ENCODE results near the gene PRKAG2.

Gene PRKAG2

GRCh38 chr7:151694828-151695580 is 181.9 kb downstream of the PRKAG2 start:
- H3K27me3 ChIP-seq (replicated peaks) = no peaks in the 10 kb centered on the region
- no peak overlapping the region for H3K4me3 ChIP-seq (ENCODE audit: low read depth, low read length)
- DNase-seq = no peak
- TF ChIP-seq CTCF (IDR thresholded peaks at IDR 0.05; ENCODE audit: low read depth, low read length, missing control alignments) = no peak
- H3K27ac ChIP-seq = no peak overlapping the region
- H3K36me3 ChIP-seq (replicated peaks) = no peaks in the 10 kb centered on the region
- in situ Hi-C loops (cut with HindIII; ENCODE audit: low pct_ligation_motif_present, low sequenced_read_pairs) = no loop called here

- TF ChIP-seq CTCF (IDR thresholded peaks at IDR 0.05; ENCODE audit: low read depth, low read length, missing control alignments) = no peak
- in situ Hi-C loops (cut with HindIII; ENCODE audit: low pct_ligation_motif_present, low sequenced_read_pairs) = no loop called here
Observed at GRCh38 chr7:151694441-151694827, 182.5 kb downstream of the PRKAG2 start.

GRCh38 chr7:151693140-151693539 is 183.8 kb downstream of the PRKAG2 start:
- Histone ChIP-seq H3K4me3 (ENCODE audit: low read depth, low read length) (no peak overlapping the region), H3K27ac (no peak overlapping the region), H3K36me3 (replicated peaks) (no peaks in the 10 kb centered on the region), H3K27me3 (replicated peaks) (no peaks in the 10 kb centered on the region)
- in situ Hi-C loops (cut with HindIII; ENCODE audit: low pct_ligation_motif_present, low sequenced_read_pairs) = no loop called here
- no peak for TF ChIP-seq CTCF (IDR thresholded peaks at IDR 0.05; ENCODE audit: low read depth, low read length, missing control alignments)
- no peak for DNase-seq

More at GRCh38 chr7:151694441-151694827, 182.5 kb downstream of the PRKAG2 start:
- no peaks in the 10 kb centered on the region for H3K36me3 ChIP-seq (replicated peaks)
- H3K4me3 ChIP-seq (ENCODE audit: low read depth, low read length) = no peak overlapping the region
- no peaks in the 10 kb centered on the region for H3K27me3 ChIP-seq (replicated peaks)
- DNase-seq = no peak
- no peak overlapping the region for H3K27ac ChIP-seq

- in situ Hi-C loops (cut with HindIII; ENCODE audit: low pct_ligation_motif_present, low sequenced_read_pairs) = no loop called here
- DNase-seq = no peak
- Histone ChIP-seq H3K27me3 (replicated peaks) (no peaks in the 10 kb centered on the region), H3K27ac (no peak overlapping the region), H3K4me3 (ENCODE audit: low read depth, low read length) (no peak overlapping the region), H3K36me3 (replicated peaks) (no peaks in the 10 kb centered on the region)
- no peak for TF ChIP-seq CTCF (IDR thresholded peaks at IDR 0.05; ENCODE audit: low read depth, low read length, missing control alignments)
Observed at GRCh38 chr7:151692721-151693120, 184.2 kb downstream of the PRKAG2 start.

- Histone ChIP-seq H3K27ac (no peak overlapping the region), H3K4me3 (ENCODE audit: low read depth, low read length) (no peak overlapping the region), H3K36me3 (replicated peaks) (no peaks in the 10 kb centered on the region), H3K27me3 (replicated peaks) (no peaks in the 10 kb centered on the region)
- no peak for TF ChIP-seq CTCF (IDR thresholded peaks at IDR 0.05; ENCODE audit: low read depth, low read length, missing control alignments)
- in situ Hi-C loops (cut with HindIII; ENCODE audit: low pct_ligation_motif_present, low sequenced_read_pairs) = no loop called here
- no peak for DNase-seq
Observed at GRCh38 chr7:151691449-151691848, 185.5 kb downstream of the PRKAG2 start.

- no peak for TF ChIP-seq CTCF (IDR thresholded peaks at IDR 0.05; ENCODE audit: low read depth, low read length, missing control alignments)
- in situ Hi-C loops (cut with HindIII; ENCODE audit: low pct_ligation_motif_present, low sequenced_read_pairs) = no loop called here
- Histone ChIP-seq H3K27ac (no peak overlapping the region), H3K27me3 (replicated peaks) (no peaks in the 10 kb centered on the region), H3K36me3 (replicated peaks) (no peaks in the 10 kb centered on the region), H3K4me3 (ENCODE audit: low read depth, low read length) (no peak overlapping the region)
- DNase-seq = peak; percentile 64
Observed at GRCh38 chr7:151690606-151691005, 186.3 kb downstream of the PRKAG2 start.

Data from brain microvascular endothelial cell (primary cell).